Ascending aorta (tissue), 2 donors: ENCODE results near the gene TMEM132D. TPM values are rescaled to one million over a fixed set of nuclear protein-coding genes. Genes with fewer than 3 reads are reported as not detected.

Source experiments
- DNase-seq, 2 donors: peaks; one replicate each; pipeline ENCODE4 v3.0.0-alpha.2; 2019; ENCODE audit warnings: low spot score in 2 of 2
- H3K27ac ChIP-seq, 2 donors: fragments of 200-600 bp; sonication (generic); one replicate each; pipeline ENCODE4 v1.5.1; 2016 to 2017; ENCODE audit warnings: mild to moderate bottlenecking in 1 of 2
- H3K27me3 ChIP-seq: fragments of 200-600 bp; sonication (generic); one replicate; pipeline ENCODE4 v1.5.1; 2017
- H3K36me3 ChIP-seq, 2 donors: fragments of 200-600 bp; sonication (generic); one replicate each; pipeline ENCODE4 v1.5.1; 2016
- H3K4me1 ChIP-seq, 2 donors: fragments of 200-600 bp; sonication (generic); one replicate each; pipeline ENCODE4 v1.5.1; 2016 to 2017; ENCODE audit warnings: mild to moderate bottlenecking in 1 of 2
- H3K4me3 ChIP-seq, 2 donors: fragments of 200-600 bp; sonication (generic); one replicate each; pipeline ENCODE4 v1.5.1; 2016 to 2017; ENCODE audit warnings: mild to moderate bottlenecking in 1 of 2
- H3K9me3 ChIP-seq, 2 donors: fragments of 200-600 bp; sonication (generic); one replicate each; pipeline ENCODE4 v1.5.1; 2016
- intact Hi-C: fragments of 100-400 bp; cut with DNase I; formaldehyde crosslinking; loops from one replicate; pipeline ENCODE4 v1.15.1; 2023
- total RNA-seq: library from RNA; depleted of rRNA; stranded (reverse); fragments of >200 nt; gene quantifications from one replicate; pipeline ENCODE4 v1.1.0, GENCODE V29; 2016
- TF ChIP-seq, protein P1 (sequence below), 3 experiments: fragments of 200-600 bp in 2 of 3; fragments of 450-650 bp in 1 of 3; sonication (generic) in 2 of 3; IDR thresholded peaks; one replicate each; pipeline ENCODE4 v1.5.1; 2016 to 2019; ENCODE audit warnings: antibody characterized with exemption in 3 of 3, mild to moderate bottlenecking in 1 of 3, moderate library complexity in 1 of 3

The TMEM132D gene
- total RNA-seq, 1 donor from 2014 or later: not detected

DNA sequence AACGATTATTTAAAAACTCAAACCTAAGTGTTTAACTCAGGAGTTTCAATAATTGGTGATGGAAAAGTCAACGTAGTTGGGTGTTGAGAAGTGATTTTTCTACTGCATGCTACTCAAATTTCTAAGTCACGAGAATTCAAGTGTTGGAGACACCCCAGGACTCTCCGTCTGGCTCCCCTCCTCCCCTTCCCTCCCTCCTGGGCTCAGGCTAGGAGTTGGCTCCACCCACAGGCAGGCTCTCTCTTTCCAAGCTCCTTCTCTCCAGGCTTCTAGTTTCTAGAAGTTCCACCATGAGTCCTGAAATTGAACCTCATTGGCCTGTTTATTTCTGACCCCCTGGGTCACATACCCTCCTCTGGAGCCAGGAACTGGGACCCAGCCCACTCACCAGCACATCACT is 73.0 kb downstream of the TMEM132D start:
- Histone ChIP-seq H3K4me1 (no peaks in the 10 kb centered on the region), H3K4me3 (no peak overlapping the region), H3K27me3 (no peaks in the 10 kb centered on the region), H3K27ac (no peak overlapping the region), H3K36me3 (no peaks in the 10 kb centered on the region), H3K9me3 (no peaks in the 10 kb centered on the region)
- no peak for DNase-seq
- TF ChIP-seq, protein P1, sequence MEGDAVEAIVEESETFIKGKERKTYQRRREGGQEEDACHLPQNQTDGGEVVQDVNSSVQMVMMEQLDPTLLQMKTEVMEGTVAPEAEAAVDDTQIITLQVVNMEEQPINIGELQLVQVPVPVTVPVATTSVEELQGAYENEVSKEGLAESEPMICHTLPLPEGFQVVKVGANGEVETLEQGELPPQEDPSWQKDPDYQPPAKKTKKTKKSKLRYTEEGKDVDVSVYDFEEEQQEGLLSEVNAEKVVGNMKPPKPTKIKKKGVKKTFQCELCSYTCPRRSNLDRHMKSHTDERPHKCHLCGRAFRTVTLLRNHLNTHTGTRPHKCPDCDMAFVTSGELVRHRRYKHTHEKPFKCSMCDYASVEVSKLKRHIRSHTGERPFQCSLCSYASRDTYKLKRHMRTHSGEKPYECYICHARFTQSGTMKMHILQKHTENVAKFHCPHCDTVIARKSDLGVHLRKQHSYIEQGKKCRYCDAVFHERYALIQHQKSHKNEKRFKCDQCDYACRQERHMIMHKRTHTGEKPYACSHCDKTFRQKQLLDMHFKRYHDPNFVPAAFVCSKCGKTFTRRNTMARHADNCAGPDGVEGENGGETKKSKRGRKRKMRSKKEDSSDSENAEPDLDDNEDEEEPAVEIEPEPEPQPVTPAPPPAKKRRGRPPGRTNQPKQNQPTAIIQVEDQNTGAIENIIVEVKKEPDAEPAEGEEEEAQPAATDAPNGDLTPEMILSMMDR (IDR thresholded peaks at IDR 0.05): no peak
- intact Hi-C loops: no loop called here

DNA sequence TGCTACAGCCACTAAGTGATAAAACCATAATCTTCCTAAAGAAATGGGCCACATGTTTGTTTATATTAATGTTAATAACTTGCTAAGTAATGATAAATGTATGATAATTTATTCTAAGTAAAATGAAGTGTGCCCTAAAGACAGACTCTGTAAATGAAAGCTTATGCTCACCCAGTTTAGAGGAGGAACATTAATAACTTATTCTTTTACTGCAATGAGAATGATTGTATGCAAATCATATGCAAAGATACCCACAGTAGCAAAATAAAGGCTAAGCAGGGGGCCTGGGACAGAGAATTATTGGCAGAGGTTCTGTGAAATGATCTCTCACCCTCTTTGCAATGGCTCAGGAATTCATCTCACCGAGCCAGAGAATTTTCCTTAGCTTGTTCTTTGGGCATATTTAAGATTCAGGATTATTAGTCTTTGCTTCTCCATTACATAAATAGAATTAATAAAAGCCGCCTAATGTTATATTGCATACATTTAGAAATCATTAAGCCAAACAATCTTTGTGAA is 75.9 kb downstream of the TMEM132D start:
- DNase-seq: no peak
- Histone ChIP-seq H3K27ac (no peak overlapping the region), H3K4me3 (no peak overlapping the region), H3K27me3 (no peaks in the 10 kb centered on the region), H3K4me1 (no peaks in the 10 kb centered on the region), H3K9me3 (no peaks in the 10 kb centered on the region), H3K36me3 (no peaks in the 10 kb centered on the region)
- intact Hi-C loops: no loop called here
- TF ChIP-seq, protein P1 (IDR thresholded peaks at IDR 0.05): no peak

DNA sequence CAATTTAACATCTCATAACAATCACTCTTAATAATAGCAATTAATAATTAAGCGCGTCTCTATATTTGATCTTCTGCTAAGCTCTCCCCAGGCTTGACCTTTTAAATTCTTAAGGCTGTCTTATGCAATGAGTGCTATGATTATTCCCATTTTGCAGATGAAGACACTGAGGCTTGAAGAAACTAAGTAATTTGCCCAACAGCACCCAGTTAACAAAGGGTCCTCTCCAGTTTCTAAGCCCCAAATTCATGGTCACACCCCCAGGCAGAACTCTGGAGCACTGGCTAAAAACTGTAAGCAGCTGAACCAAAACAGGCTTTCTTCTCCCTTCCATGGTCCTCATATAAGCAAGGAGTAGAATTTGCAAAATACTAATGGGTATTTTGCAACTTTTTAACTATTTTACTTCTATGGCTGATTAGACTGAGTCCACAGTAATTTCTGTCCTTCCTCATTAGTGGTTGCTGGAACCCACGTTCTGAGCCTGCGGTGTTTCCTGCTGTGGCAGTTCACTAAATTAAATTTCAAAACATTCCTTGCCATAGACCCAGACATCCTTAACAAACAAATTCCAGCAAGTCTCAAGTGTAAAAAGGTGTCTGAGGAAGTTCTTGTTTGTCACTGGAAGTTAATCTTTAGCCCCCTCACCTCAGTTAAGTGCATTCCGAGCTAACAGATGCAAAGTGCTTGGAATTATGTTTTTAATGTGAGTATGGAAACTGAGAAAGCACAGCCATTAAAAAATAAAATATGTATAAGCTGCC is 76.5 kb downstream of the TMEM132D start:
- DNase-seq: no peak
- intact Hi-C loops: no loop called here
- H3K27me3 ChIP-seq: no peaks in the 10 kb centered on the region

DNA sequence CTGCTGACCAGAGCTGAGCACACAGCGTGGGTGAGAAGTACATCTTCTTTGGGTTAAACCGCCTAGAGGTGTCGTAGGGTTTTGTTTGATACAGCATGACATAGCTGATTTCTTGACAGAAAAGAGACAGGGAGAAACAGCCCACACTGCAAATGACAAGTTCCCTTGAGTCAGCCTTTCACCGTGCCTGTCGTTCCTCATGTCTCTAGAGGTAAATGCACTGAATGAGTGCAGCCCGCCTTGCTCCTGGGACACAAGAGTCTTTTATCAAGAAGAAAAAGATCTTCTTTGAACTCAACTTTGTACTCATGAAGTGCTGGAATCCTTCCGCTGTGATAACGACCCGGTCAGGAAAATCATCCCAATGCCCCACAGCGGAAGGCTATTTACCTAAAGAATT is 77.6 kb downstream of the TMEM132D start:
- Histone ChIP-seq H3K27ac (no peak overlapping the region), H3K9me3 (no peaks in the 10 kb centered on the region), H3K27me3 (no peaks in the 10 kb centered on the region), H3K36me3 (no peaks in the 10 kb centered on the region), H3K4me1 (no peaks in the 10 kb centered on the region), H3K4me3 (no peak overlapping the region)
- DNase-seq: no peak
- TF ChIP-seq, protein P1 (IDR thresholded peaks at IDR 0.05): no peak
- intact Hi-C loops: no loop called here

More for the DNA sequence above, 76.5 kb downstream of the TMEM132D start:
- Histone ChIP-seq H3K4me1 (no peaks in the 10 kb centered on the region), H3K27ac (no peak overlapping the region), H3K9me3 (no peaks in the 10 kb centered on the region), H3K36me3 (no peaks in the 10 kb centered on the region), H3K4me3 (no peak overlapping the region)
- TF ChIP-seq, protein P1 (IDR thresholded peaks at IDR 0.05): no peak

DNA sequence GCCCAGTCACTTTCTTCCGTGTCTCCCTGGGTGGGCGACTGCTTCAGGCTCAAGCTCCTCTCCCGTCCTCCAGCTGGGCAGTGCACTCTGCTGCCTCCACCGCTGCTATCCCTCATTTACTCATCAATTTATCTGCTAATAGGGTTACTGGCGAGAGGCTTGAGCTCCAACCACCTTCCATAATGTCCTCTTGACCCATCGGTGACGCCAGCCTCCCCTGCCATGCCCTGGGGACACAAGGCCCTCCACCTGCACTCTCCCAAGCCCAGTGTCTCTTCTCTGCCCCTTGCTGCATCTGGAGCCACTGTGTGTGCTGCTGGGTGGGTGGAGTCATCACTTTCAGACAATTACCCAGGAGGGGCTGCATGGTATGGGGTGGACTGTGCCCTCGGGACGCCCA is 78.5 kb downstream of the TMEM132D start:
- TF ChIP-seq, protein P1 (IDR thresholded peaks at IDR 0.05): no peak
- no peak overlapping the region for H3K27ac ChIP-seq
- intact Hi-C loops: no loop called here

More for the DNA sequence above, 78.5 kb downstream of the TMEM132D start:
- Histone ChIP-seq H3K4me1 (no peaks in the 10 kb centered on the region), H3K9me3 (no peaks in the 10 kb centered on the region), H3K4me3 (no peak overlapping the region), H3K27me3 (no peaks in the 10 kb centered on the region), H3K36me3 (no peaks in the 10 kb centered on the region)
- DNase-seq: no peak
